ENCODE results near the gene CLEC4A. TPM values are rescaled to one million over a fixed set of nuclear protein-coding genes. Genes with fewer than 3 reads are reported as not detected.
"Not testable (repeated sequence)": the region's sequence is repeated elsewhere in the genome, so short reads cannot be mapped to it uniquely, and the experiment has no call there.

CLEC4A gene
- total RNA-seq, 1 donor from 2014 or later: 0.43 TPM

DNA sequence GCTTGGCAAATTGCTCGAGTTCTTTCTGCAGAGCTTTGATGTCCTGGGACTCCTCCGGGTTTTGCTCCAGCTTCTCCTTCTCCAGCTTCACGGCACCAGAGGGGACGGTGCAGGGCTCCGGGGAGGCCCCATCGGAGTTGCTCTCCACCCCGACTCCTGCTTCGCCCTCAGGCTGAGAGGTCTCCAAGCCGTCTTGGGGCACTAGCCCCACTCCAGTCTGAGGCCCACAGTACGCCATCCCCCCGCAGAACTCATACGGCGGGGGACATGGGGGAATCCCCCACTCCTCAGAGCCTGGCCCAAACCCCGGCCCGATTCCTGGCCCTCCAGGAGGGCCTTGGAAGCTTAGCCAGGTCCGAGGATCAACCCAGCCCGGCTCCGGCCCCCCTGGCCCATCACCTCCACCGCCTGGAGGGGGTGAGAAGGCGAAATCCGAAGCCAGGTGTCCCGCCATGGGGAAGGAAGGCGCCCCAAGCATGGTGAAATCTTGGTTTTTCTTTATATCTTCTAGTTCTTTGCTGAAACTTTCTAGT lies 11.0 kb downstream of the CLEC4A start:
- not testable (repeated sequence) for H3K79me2 ChIP-seq (ENCODE audit: low read depth); H3K9ac ChIP-seq; H3K27me3 Mint-ChIP-seq (ENCODE audit: insufficient read depth, low read depth); H2AFZ ChIP-seq (replicated peaks); H3K36me3 ChIP-seq; H3K27ac ChIP-seq; H3K4me1 Mint-ChIP-seq; H4K20me1 ChIP-seq (ENCODE audit: low read depth); H3K36me3 Mint-ChIP-seq; H3K9me3 Mint-ChIP-seq; H3K9me3 ChIP-seq (ENCODE audit: low read depth); H3K4me1 ChIP-seq; H3K27me3 ChIP-seq; H3K27ac Mint-ChIP-seq; DNase-seq (ENCODE audit: low spot score); H3K4me3 ChIP-seq; H3K4me3 Mint-ChIP-seq; H3K4me2 ChIP-seq; H3F3A ChIP-seq (ENCODE audit: low read depth)

DNA sequence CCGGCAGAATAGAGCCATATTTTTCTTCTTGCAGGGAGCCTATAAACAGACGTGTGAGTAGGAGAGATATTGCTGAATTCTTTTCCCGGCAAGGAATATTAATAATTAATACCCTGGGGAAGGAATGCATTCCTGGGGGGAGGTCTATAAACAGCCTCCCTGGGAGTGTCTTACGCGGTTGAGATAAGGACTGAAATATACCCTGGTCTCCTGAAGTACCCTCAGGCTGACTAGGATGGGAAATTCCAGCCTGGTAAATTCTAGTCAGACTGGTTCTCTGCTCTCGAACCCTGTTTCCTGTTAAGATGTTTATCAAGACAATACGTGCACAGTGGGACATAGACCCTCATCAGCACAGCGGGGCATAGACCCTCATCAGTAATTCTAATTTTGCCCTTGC lies 18.2 kb downstream of the CLEC4A start:
- H3K27ac Mint-ChIP-seq; H3K36me3 ChIP-seq; H3F3A ChIP-seq (ENCODE audit: low read depth); H3K36me3 Mint-ChIP-seq; H3K4me3 Mint-ChIP-seq; H3K4me1 Mint-ChIP-seq; H3K4me3 ChIP-seq; H3K9ac ChIP-seq; H3K27ac ChIP-seq; H3K79me2 ChIP-seq (ENCODE audit: low read depth); H2AFZ ChIP-seq (replicated peaks); H3K9me3 ChIP-seq (ENCODE audit: low read depth); DNase-seq (ENCODE audit: low spot score); H3K27me3 ChIP-seq; H4K20me1 ChIP-seq (ENCODE audit: low read depth); H3K27me3 Mint-ChIP-seq (ENCODE audit: insufficient read depth, low read depth); H3K4me2 ChIP-seq: not testable (repeated sequence)
- peaks cover 14% of the 10 kb centered on the region for H3K9me3 Mint-ChIP-seq
- H3K4me1 ChIP-seq: peaks cover 11% of the 10 kb centered on the region

DNA sequence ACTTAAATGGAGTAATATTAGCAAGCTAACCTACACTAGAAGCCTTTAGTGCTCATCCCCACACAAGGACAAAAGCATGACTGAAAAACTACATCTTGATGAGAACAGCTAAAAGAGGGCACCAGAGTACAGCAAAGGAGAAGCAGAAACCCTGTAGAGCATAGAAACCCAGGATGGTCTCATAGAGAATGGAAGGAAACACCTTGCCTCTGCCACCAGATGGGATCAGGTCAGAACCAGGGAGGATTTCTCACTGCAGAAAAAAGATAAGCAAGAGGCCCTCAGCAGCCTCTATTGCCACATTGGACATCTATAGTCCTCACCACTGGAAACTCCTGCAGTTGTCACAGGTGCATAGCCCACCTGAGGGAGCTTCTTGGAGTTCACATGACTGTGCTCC lies 19.8 kb downstream of the CLEC4A start:
- peaks cover 14% of the 10 kb centered on the region for H3K9me3 Mint-ChIP-seq
- H3K4me3 Mint-ChIP-seq: no peak overlapping the region
- no peaks in the 10 kb centered on the region for H3K36me3 ChIP-seq
- H3K4me1 ChIP-seq: peaks cover 11% of the 10 kb centered on the region
- H4K20me1 ChIP-seq (ENCODE audit: low read depth): no peaks in the 10 kb centered on the region
- H3K9me3 ChIP-seq (ENCODE audit: low read depth): no peaks in the 10 kb centered on the region
- H3K36me3 Mint-ChIP-seq: peaks cover 3% of the 10 kb centered on the region
- H3K27ac Mint-ChIP-seq: no peak overlapping the region
- no peaks in the 10 kb centered on the region for H3K79me2 ChIP-seq (ENCODE audit: low read depth)
- no peak overlapping the region for H3K9ac ChIP-seq
- TF ChIP-seq EZH2phosphoT487 (IDR thresholded peaks at IDR 0.05) (no peak), EZH2 (IDR thresholded peaks at IDR 0.05) (no peak)
- TF ChIP-seq, protein P1, sequence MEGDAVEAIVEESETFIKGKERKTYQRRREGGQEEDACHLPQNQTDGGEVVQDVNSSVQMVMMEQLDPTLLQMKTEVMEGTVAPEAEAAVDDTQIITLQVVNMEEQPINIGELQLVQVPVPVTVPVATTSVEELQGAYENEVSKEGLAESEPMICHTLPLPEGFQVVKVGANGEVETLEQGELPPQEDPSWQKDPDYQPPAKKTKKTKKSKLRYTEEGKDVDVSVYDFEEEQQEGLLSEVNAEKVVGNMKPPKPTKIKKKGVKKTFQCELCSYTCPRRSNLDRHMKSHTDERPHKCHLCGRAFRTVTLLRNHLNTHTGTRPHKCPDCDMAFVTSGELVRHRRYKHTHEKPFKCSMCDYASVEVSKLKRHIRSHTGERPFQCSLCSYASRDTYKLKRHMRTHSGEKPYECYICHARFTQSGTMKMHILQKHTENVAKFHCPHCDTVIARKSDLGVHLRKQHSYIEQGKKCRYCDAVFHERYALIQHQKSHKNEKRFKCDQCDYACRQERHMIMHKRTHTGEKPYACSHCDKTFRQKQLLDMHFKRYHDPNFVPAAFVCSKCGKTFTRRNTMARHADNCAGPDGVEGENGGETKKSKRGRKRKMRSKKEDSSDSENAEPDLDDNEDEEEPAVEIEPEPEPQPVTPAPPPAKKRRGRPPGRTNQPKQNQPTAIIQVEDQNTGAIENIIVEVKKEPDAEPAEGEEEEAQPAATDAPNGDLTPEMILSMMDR (IDR thresholded peaks at IDR 0.05): no peak
- no peak overlapping the region for H3K4me2 ChIP-seq
- H3K4me1 Mint-ChIP-seq: peaks cover 8% of the 10 kb centered on the region
- H3K27me3 Mint-ChIP-seq (ENCODE audit: insufficient read depth, low read depth): peaks cover 4% of the 10 kb centered on the region
- no peak overlapping the region for H3K27ac ChIP-seq
- H3F3A ChIP-seq (ENCODE audit: low read depth): no peaks in the 10 kb centered on the region
- no peaks in the 10 kb centered on the region for H3K27me3 ChIP-seq
- no peak overlapping the region for H3K4me3 ChIP-seq
- no peak for DNase-seq (ENCODE audit: low spot score)
- no peak overlapping the region for H2AFZ ChIP-seq (replicated peaks)

DNA sequence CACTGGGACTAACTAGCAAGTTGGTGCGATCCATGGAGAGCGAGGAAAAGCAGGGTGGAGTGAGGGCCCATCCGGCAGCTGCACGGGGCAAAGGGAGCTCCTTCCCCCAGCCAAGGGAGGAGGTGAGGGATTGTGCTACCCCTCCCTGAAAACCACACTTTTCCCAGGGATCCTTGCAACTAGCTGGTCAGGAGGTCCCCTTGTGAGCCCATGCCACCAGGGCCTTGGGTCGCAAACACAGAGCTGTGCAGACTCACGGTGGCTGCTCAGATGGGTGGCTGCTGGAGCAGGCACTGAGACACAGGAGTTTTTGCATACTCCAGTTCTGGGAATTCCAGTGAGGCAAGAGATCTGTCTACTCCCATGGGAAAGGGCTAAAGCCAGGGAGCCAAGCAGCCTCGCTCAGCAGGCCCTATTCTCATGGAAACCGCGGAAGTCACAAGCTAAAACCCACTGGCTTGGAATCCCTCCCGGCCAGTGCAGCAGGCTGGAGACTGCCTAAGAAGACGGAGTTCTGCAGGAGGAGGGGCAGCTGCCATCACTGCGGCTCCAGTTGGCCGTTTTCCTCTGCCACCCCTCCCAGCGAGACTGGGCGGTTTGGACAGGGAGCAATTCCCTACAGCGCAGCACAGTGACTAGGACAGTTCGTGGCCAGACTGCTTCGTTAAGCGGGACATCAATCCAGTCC lies 22.5 kb downstream of the CLEC4A start:
- no peaks in the 10 kb centered on the region for H3K9me3 ChIP-seq (ENCODE audit: low read depth)
- H3K9ac ChIP-seq: no peak overlapping the region
- Mint-ChIP-seq H3K27me3 (ENCODE audit: insufficient read depth, low read depth) (peaks cover 7% of the 10 kb centered on the region), H3K27ac (peak overlapping the region; percentile 96), H3K4me3 (no peak overlapping the region), H3K4me1 (peaks cover 8% of the 10 kb centered on the region), H3K9me3 (peaks cover 14% of the 10 kb centered on the region), H3K36me3 (peaks cover 3% of the 10 kb centered on the region)
- peaks cover 11% of the 10 kb centered on the region for H3K4me1 ChIP-seq
- no peaks in the 10 kb centered on the region for H3K27me3 ChIP-seq
- H2AFZ ChIP-seq (replicated peaks): peak overlapping the region; percentile 98
- no peak overlapping the region for H3K27ac ChIP-seq
- no peaks in the 10 kb centered on the region for H3K79me2 ChIP-seq (ENCODE audit: low read depth)
- H3F3A ChIP-seq (ENCODE audit: low read depth): no peaks in the 10 kb centered on the region
- peak; percentile 65 for DNase-seq (ENCODE audit: low spot score)
- H3K4me3 ChIP-seq: no peak overlapping the region
- TF ChIP-seq, protein P1 (IDR thresholded peaks at IDR 0.05): no peak
- no peaks in the 10 kb centered on the region for H3K36me3 ChIP-seq
- no peak overlapping the region for H3K4me2 ChIP-seq
- H4K20me1 ChIP-seq (ENCODE audit: low read depth): no peaks in the 10 kb centered on the region
